MM.1S (cell line): Measurements from ENCODE around the gene IGSF9B.

Source experiments
- DNase-seq: peaks from one replicate; pipeline ENCODE4 v3.0.0-alpha.2; 2015
- H2AFZ ChIP-seq: fragments of 300-600 bp; sonication (generic); 2 replicates; pipeline ENCODE4 v1.6.0; 2016; ENCODE audit warnings: antibody characterized with exemption, low read length
- H3F3A ChIP-seq: fragments of 300-600 bp; sonication (generic); 2 replicates; pipeline ENCODE4 v1.6.1; 2016; ENCODE audit warnings: mild to moderate bottlenecking, antibody characterized with exemption, low read length, moderate library complexity, mixed read lengths; ENCODE audit not compliant: insufficient read depth
- H3K27ac ChIP-seq: fragments of 300-600 bp; sonication (generic); 2 replicates; pipeline ENCODE4 v1.5.1; 2016; ENCODE audit warnings: mild to moderate bottlenecking, low read length
- H3K27me3 ChIP-seq: fragments of 300-600 bp; sonication (generic); replicated peaks from 2 replicates; pipeline ENCODE4 v1.6.0; 2016; ENCODE audit warnings: low read length; ENCODE audit not compliant: insufficient read depth
- H3K36me3 ChIP-seq: fragments of 300-600 bp; sonication (generic); replicated peaks from 2 replicates; pipeline ENCODE4 v1.6.1; 2016; ENCODE audit warnings: mild to moderate bottlenecking, low read length, mixed read lengths; ENCODE audit not compliant: insufficient read depth
- H3K4me1 ChIP-seq: fragments of 300-600 bp; sonication (generic); 2 replicates; pipeline ENCODE4 v1.6.1; 2016; ENCODE audit warnings: low read length, mixed read lengths
- H3K4me2 ChIP-seq: fragments of 300-600 bp; sonication (generic); 2 replicates; pipeline ENCODE4 v1.6.0; 2016; ENCODE audit warnings: low read depth, low read length
- H3K4me3 ChIP-seq: fragments of 300-600 bp; sonication (generic); 2 replicates; pipeline ENCODE4 v1.5.1; 2016; ENCODE audit warnings: low read length, mixed read lengths
- H3K79me2 ChIP-seq: fragments of 300-600 bp; sonication (generic); 2 replicates; pipeline ENCODE4 v1.6.1; 2016; ENCODE audit warnings: mixed run types, low read length, mixed read lengths
- H3K9ac ChIP-seq: fragments of 300-600 bp; sonication (generic); 2 replicates; pipeline ENCODE4 v1.6.1; 2016; ENCODE audit warnings: low read length, mixed read lengths
- H3K9me2 ChIP-seq: fragments of 300-600 bp; sonication (generic); replicated peaks from 2 replicates; pipeline ENCODE4 v1.6.1; 2016; ENCODE audit warnings: mild to moderate bottlenecking, low read length, mixed read lengths; ENCODE audit not compliant: insufficient read depth
- H3K9me3 ChIP-seq: fragments of 300-600 bp; sonication (generic); replicated peaks from 2 replicates; pipeline ENCODE4 v1.6.1; 2016; ENCODE audit warnings: mild to moderate bottlenecking, low read length, mixed read lengths; ENCODE audit not compliant: insufficient read depth
- H4K20me1 ChIP-seq: fragments of 300-600 bp; sonication (generic); 2 replicates; pipeline ENCODE4 v1.6.1; 2016; ENCODE audit warnings: mild to moderate bottlenecking, low read length, moderate library complexity, mixed read lengths; ENCODE audit not compliant: insufficient read depth
- CTCF ChIP-seq: fragments of 300-600 bp; sonication (generic); IDR thresholded peaks from 2 replicates; pipeline ENCODE4 v1.5.1; 2016; ENCODE audit warnings: antibody characterized with exemption, low read length, mixed read lengths
- EZH2 ChIP-seq: fragments of 300-600 bp; sonication (generic); optimal IDR thresholded peaks from 2 replicates; pipeline ENCODE3; 2017; ENCODE audit warnings: low read depth, mild to moderate bottlenecking, antibody characterized with exemption, low read length, mixed read lengths
- EZH2phosphoT487 ChIP-seq: fragments of 300-600 bp; sonication (generic); IDR thresholded peaks from 2 replicates; pipeline ENCODE4 v1.6.1; 2018; ENCODE audit warnings: antibody characterized with exemption, low read length

Gene IGSF9B

GRCh38 chr11:133921026-133921425 is 35.7 kb downstream of the IGSF9B start:
- Histone ChIP-seq H3K27me3 (no peaks in the 10 kb centered on the region; the same call in 1 of the 2 replicates), H3K79me2 (no peaks in the 10 kb centered on the region), H4K20me1 (no peaks in the 10 kb centered on the region), H3K9ac (no peak overlapping the region), H3F3A (no peaks in the 10 kb centered on the region), H3K4me2 (no peak overlapping the region), H3K27ac (no peak overlapping the region), H3K4me1 (no peaks in the 10 kb centered on the region), H3K9me2 (no peaks in the 10 kb centered on the region), H3K9me3 (no peaks in the 10 kb centered on the region), H3K4me3 (no peak overlapping the region), H3K36me3 (no peaks in the 10 kb centered on the region), H2AFZ (no peak overlapping the region)
- DNase-seq, result no peak
- TF ChIP-seq CTCF (no peak), EZH2phosphoT487 (no peak), EZH2 (no peak)

- no peaks in the 10 kb centered on the region; the same call in 1 of the 2 replicates for H3K27me3 ChIP-seq
Measured at GRCh38 chr11:133920109-133920990, 36.4 kb downstream of the IGSF9B start.

GRCh38 chr11:133919330-133920108 is 37.2 kb downstream of the IGSF9B start:
- Histone ChIP-seq H3K79me2 (no peaks in the 10 kb centered on the region), H3K27ac (no peak overlapping the region), H3K27me3 (no peaks in the 10 kb centered on the region), H3K36me3 (no peaks in the 10 kb centered on the region), H3F3A (no peaks in the 10 kb centered on the region), H3K9me2 (no peaks in the 10 kb centered on the region), H3K9me3 (no peaks in the 10 kb centered on the region), H3K4me2 (no peak overlapping the region), H3K4me3 (no peak overlapping the region), H2AFZ (no peak overlapping the region), H3K4me1 (no peaks in the 10 kb centered on the region), H4K20me1 (no peaks in the 10 kb centered on the region), H3K9ac (no peak overlapping the region)
- DNase-seq, result no peak
- TF ChIP-seq CTCF (no peak), EZH2 (no peak), EZH2phosphoT487 (no peak)

More at GRCh38 chr11:133920109-133920990, 36.4 kb downstream of the IGSF9B start:
- no peak overlapping the region for H3K9ac ChIP-seq
- H4K20me1 ChIP-seq, result no peaks in the 10 kb centered on the region
- no peaks in the 10 kb centered on the region for H3K4me1 ChIP-seq
- H3K9me3 ChIP-seq, result no peaks in the 10 kb centered on the region
- no peaks in the 10 kb centered on the region for H3K9me2 ChIP-seq
- DNase-seq, result no peak
- H3K4me3 ChIP-seq, result no peak overlapping the region
- H3F3A ChIP-seq, result no peaks in the 10 kb centered on the region
- no peak overlapping the region for H3K4me2 ChIP-seq
- no peaks in the 10 kb centered on the region for H3K79me2 ChIP-seq
- no peaks in the 10 kb centered on the region for H3K36me3 ChIP-seq
- no peak overlapping the region for H3K27ac ChIP-seq
- TF ChIP-seq EZH2, result no peak
- no peak for TF ChIP-seq CTCF
- TF ChIP-seq EZH2phosphoT487, result no peak
- no peak overlapping the region for H2AFZ ChIP-seq
